ENCODE results near the gene ITGB5.

The ITGB5 gene

DNA sequence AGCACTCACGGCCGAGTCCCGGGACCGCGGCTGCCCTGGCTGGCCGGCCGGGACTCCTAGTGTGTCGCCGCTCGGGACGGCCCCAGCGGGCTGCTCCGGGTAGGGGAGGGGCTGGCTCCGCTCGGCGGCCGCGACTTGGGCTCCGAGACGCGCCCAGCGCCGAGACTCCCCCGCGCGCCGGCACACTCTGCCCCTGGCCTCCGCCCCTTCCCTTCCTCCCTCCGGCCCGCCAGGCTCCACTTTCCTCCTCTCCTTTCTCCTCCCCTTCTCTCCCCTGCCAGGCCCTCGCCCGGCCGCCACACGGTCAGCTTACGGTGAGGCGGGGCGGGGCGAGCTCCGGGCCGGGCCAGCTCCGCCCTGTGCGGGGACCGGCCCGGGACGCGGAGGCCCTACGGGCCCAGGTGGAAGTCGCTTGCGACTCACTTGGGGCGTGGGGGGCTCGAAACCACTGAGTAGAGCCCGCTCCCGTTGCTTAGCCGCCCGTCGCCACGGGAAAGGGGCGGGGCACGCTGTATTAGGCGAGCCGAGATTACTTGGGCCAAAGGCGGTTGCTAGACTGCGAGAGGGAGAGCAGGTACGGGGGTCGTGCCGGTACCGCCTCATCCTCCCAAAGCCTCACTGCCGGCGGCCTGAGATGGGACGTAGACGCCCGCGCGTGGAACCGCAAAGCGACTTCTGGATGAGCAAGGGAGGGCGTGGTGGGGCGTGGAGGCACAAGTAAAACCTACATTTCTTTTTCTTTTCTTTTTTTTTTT is at the start of gene ITGB5:
Gene ITGB5, minus strand, starts transcription at position 189 of the 755 bp plus-strand sequence. CDS start 365 bp downstream, outside the sequence.
- DNase-seq (ENCODE audit: low read depth in 1 of 2, low spot score in 1 of 2): no peak

DNA sequence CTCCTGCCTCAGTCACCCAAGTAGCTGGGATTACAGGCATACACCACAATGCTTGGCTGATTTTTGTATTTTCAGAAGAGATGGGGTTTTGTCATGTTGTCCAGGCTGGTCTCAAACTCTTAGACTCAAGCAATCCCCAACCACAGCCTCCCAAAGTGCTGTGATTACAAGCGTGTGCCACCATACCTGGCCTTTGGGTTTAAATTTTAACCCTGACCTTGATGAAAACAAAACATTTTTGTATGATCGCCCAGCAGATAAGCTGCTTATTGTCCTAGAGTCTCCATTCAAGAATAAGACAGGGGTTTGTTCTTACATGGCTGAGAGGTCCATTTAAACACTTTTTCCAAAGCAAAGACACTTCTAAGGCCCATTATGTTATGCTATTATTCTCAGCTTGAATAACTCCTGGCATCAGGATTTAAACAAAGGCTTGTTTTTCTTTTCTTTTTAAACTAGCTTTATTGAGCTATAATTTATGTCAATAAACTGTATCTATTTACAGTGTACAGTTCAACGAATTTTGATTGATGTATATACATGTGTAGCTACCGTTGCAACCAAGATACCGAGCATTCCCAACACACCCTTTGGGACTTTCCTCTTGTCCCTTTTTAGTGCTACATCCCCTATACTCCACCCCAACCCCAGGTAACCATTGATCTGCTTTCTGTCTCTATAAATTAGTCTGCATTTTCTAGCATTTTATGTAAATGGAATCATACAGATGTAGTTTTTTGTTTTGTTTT is 48.8 kb upstream of the ITGB5 start:
- no peak for DNase-seq (ENCODE audit: low read depth in 1 of 2, low spot score in 1 of 2)

DNA sequence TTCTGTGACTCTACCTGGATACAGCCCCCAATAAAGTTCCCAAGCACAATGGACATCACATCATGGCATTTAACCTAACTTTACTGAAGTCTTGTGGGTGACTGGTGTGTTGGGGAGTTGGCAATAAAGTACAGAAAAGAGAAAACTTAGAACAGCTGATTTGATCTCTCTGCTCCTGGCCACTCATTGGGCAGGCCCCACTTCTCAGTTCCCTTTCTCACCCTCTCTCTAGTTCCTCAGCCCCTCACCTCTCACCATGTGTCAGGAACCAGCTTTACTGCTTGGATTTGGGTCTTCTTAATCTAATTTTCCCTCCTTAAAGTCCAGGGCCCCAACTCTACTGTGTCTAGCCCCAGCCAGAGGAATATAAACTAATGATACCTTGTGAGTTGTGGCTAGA is 48.1 kb upstream of the ITGB5 start:
- no peak for DNase-seq (ENCODE audit: low read depth in 1 of 2, low spot score in 1 of 2)

DNA sequence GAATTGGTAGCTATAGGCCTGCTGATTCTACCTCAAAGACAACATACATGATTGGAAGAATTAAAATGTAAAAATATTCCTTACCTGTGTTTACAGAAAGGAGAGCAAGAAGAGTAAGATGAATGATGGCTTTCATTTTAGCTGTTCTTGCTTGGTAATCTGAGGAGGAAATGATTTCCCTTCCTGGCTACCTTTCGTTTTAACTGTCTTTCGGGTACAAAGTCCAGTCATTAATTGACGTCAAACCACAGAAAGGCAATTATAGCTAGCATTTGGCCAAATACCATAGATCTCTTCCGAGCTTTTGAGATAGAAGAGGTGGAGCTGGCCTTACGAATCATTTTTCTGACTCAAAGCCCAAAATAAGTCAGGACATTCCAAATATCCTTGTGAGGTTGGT is 47.4 kb upstream of the ITGB5 start, which contains the start of gene MUC13:
Gene MUC13, minus strand, starts transcription at position 175 of the 400 bp plus-strand sequence. Its CDS starts 39 bp downstream, at position 136.
- DNase-seq (ENCODE audit: low read depth in 1 of 2, low spot score in 1 of 2): no peak

- peak; percentile 18 to 20 for DNase-seq (ENCODE audit: low read depth in 1 of 2, low spot score in 1 of 2)
Measured at GRCh38 chr3:124928333-124929202, 41.4 kb upstream of the ITGB5 start.

- DNase-seq (ENCODE audit: low read depth in 1 of 2, low spot score in 1 of 2): no peak
Measured at GRCh38 chr3:124927574-124928045, 40.4 kb upstream of the ITGB5 start.

DNA sequence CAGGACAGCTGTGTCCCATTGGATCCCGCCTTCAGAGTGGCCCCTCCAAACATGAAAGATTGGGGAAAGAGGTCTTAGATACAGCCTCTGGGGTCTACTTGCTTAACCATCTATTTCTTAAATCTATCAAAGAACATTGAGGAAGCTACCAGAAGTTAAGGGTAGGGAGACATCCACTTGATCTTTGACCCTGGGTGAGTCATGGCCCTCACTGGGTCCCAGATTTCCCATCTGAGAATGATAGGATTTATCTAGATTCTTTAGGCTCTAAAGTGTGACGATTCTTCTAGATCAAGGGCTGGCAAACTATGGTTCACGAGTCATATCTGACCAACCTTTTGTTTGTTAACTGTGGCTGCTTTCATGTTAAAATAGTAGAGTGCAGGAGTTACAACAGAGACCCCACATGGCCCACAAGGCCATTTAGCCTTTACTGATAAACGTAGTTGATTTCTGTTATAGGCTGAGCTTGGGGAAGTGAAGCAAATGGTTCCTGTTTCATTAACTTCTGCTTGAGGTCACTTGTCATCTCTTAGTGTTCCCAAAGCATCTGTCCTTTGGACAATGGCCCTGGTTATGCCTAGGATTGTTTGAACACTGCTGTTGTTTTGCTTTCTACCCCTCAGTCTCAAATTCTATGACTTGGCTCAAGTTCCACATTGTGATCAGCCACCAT is 39.4 kb upstream of the ITGB5 start:
- DNase-seq (ENCODE audit: low read depth in 1 of 2, low spot score in 1 of 2): no peak

GRCh38 chr3:124924741-124925140 is 37.6 kb upstream of the ITGB5 start:
- DNase-seq (ENCODE audit: low read depth in 1 of 2, low spot score in 1 of 2): no peak

GRCh38 chr3:124923833-124924232 is 36.7 kb upstream of the ITGB5 start:
- no peak for DNase-seq (ENCODE audit: low read depth in 1 of 2, low spot score in 1 of 2)

DNA sequence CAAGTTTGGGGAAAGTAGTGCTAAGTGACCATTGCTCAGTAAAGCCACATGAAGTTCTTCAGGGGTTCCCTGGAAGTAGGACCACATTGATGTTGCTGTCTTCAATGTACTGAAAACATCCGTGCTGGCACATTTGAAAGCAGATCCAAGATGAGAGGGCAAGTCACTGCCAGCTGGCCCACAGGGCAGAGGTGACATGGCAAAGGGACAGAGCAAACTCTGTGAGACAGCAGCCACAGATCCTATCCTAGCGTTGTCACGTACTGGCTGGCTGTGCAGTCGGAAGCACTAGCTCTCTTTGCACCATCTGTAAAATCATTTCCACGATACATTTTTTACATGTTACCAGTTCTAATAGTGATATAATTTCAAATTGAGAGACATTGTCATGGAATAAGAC is 33.6 kb upstream of the ITGB5 start:
- no peak for DNase-seq (ENCODE audit: low read depth in 1 of 2, low spot score in 1 of 2)

GRCh38 chr3:124919756-124920155 is 32.6 kb upstream of the ITGB5 start:
- no peak for DNase-seq (ENCODE audit: low read depth in 1 of 2, low spot score in 1 of 2)

DNA sequence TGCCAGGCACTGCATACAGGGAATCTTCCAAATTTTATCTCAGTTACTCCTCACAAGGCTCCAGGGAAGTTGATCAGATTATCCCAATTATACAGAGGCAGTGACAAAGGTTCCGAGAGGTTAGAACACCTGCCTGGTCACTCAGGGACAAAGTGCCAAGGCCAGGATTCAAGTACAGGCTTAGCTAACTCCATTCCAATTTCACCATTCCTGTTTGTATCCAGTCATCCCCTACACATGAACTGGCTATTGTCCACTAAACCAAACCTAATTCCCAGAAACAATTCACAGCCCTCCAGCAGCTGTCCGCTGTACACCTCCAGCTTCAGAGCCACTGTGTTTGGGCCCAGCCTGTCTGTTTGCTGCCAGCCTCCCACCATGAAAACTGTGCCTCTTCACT is 31.4 kb upstream of the ITGB5 start:
- no peak for DNase-seq (ENCODE audit: low read depth in 1 of 2, low spot score in 1 of 2)

- DNase-seq (ENCODE audit: low read depth in 1 of 2, low spot score in 1 of 2): no peak
Measured at GRCh38 chr3:124916837-124917409, 29.8 kb upstream of the ITGB5 start.

- no peak for DNase-seq (ENCODE audit: low read depth in 1 of 2, low spot score in 1 of 2)
Measured at GRCh38 chr3:124915254-124915653, 28.1 kb upstream of the ITGB5 start.

DNA sequence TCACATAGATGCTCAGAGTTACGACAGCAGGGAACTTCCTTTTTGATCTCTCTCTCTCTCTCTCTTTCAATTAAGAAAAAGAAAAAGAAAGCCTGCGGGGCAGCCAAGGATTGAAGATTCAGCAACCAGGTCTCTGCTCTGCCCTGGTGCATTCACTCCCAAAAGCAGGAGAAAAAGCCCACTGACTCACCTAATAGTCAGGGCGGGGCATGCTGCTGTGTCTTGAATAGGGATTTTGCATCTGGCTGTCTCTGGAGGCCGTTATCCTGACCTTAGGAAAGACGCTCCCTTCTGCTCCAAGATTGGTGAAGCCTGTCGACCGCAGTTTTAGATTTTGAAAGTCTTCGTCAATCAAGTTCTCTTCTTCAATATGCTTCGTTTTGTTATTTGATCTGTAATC is 20.8 kb upstream of the ITGB5 start:
- no peak for DNase-seq (ENCODE audit: low read depth in 1 of 2, low spot score in 1 of 2)

GRCh38 chr3:124904835-124905492 is 17.8 kb upstream of the ITGB5 start:
- DNase-seq (ENCODE audit: low read depth in 1 of 2, low spot score in 1 of 2): no peak

GRCh38 chr3:124903896-124904834 is 17.0 kb upstream of the ITGB5 start:
- no peak for DNase-seq (ENCODE audit: low read depth in 1 of 2, low spot score in 1 of 2)

DNA sequence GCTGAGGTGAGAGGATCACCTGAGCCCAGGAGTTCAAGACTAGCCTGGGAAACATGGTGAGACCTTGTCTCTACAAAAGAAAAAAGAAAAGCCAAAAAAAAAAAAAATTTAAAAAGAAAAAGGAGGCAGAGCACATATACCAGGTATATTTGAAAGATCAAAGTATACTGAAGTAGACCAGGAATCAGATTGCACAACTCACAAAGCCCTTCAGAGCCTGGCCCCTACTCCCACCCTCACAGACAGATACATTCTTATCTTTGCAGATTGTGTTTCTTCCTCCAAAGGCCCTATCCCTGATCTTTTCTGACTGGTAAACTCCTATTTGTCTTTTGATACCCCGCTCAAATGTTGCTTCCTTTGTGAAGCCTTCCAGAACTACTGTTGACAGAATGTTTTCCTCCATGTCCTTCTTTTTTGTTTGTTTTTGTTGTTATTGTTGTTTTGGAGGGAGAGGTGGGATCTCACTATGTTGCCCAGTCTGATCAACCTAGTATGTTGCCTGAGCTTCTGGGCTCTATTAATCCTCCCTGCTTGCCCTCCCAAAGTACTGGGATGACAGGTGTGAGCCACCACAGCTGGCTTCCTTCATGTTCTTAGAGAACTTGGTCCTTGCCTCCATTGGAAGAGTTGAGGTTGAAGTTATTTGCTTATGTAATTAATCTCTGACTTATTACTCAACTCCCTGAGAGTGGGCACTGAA is 9.8 kb upstream of the ITGB5 start:
- DNase-seq (ENCODE audit: low read depth in 1 of 2, low spot score in 1 of 2): no peak
